HepG2 (cell line): ENCODE results near the gene NPIPB4. TPM values are rescaled to one million over a fixed set of nuclear protein-coding genes. Genes with fewer than 3 reads are reported as not detected.
A peak's percentile ranks its signal among the peaks of the same experiment; 100 is the strongest.
"Not testable (repeated sequence)": the region's sequence is repeated elsewhere in the genome, so short reads cannot be mapped to it uniquely, and the experiment has no call there.

Source experiments
- ATAC-seq: fragments of 200-7000 bp; cut with Tn5 transposase; 3 replicates; pipeline ENCODE4 v1.9.1; 2020; ENCODE audit warnings: mild to moderate bottlenecking, moderate library complexity
- BruUV-seq: library from RNA; stranded (reverse); fragments of 400-500 nt; replicated peaks from 2 replicates; lab custom pipeline; 2021; lab: Mats Ljungman, UMichigan
- CTCF ChIA-PET: fragments of 300-600 bp; formaldehyde crosslinking; extraction: SDS; loops from one replicate; lab custom pipeline; 2021; ENCODE audit warnings: low total read pairs, inconsistent platforms, low intra/inter-chr PET ratio; lab: Yijun Ruan, JAX
- POLR2A ChIA-PET: fragments of 350-600 bp; sonication (Branson Sonifier 250); formaldehyde crosslinking; loops from one replicate; lab custom pipeline; 2020; ENCODE audit warnings: antibody characterized with exemption, inconsistent platforms; lab: Yijun Ruan, JAX
- DNase-seq: peaks from one replicate; pipeline ENCODE4 v3.0.0-alpha.2; 2015; ENCODE audit warnings: low spot score
- FAIRE-seq: peaks from 3 replicates; lab custom pipeline; 2011; peaks lifted over from hg19 to GRCh38; lab: Jason Lieb, UNC
- H2AFZ ChIP-seq: one replicate; pipeline ENCODE4 v1.6.1; 2011; ENCODE audit warnings: low read length, inconsistent platforms
- H3K27ac ChIP-seq: fragments of 300-600 bp; 3 replicates; pipeline ENCODE4 v1.8.0; 2011; ENCODE audit warnings: mixed run types, mild to moderate bottlenecking, mixed read lengths, low read length, inconsistent platforms; ENCODE audit not compliant: insufficient read depth; ENCODE audit errors: extremely low read length
- H3K27me3 ChIP-seq, 2 experiments: fragments of 200-600 bp in 1 of 2; 2 replicates in 1 of 2; 3 replicates in 1 of 2; pipeline versions ENCODE4 v1.6.0 to v1.8.0; 2011; ENCODE audit warnings: low read length in 2 of 2, mild to moderate bottlenecking in 2 of 2, moderate library complexity in 2 of 2, inconsistent platforms in 1 of 2; ENCODE audit not compliant: insufficient read depth in 2 of 2, control insufficient read depth in 1 of 2
- H3K36me3 ChIP-seq, 2 experiments: fragments of 200-600 bp in 1 of 2; replicated peaks in 1 of 2; 2 replicates in 1 of 2; 3 replicates in 1 of 2; pipeline versions ENCODE4 v1.5.1 to v1.8.0; 2011; ENCODE audit warnings: low read length in 2 of 2, inconsistent platforms in 1 of 2; ENCODE audit not compliant: insufficient read depth in 2 of 2, control insufficient read depth in 1 of 2
- H3K4me1 ChIP-seq: 2 replicates; pipeline ENCODE4 v1.5.1; 2012; ENCODE audit warnings: low read length, inconsistent platforms; ENCODE audit not compliant: insufficient read depth
- H3K4me2 ChIP-seq: 2 replicates; pipeline ENCODE4 v1.6.0; 2011; ENCODE audit warnings: low read depth, low read length, inconsistent platforms
- H3K4me3 ChIP-seq, 3 experiments: fragments of 200-600 bp in 1 of 3; sonication (generic), shearing (Covaris generic) in 1 of 3; replicated peaks in 1 of 3; 2 replicates each; pipeline ENCODE4 v1.5.1; 2011 to 2016; ENCODE audit warnings: low read length in 3 of 3, inconsistent platforms in 2 of 3, low read depth in 2 of 3, mild to moderate bottlenecking in 2 of 3, control low read depth in 1 of 3, mixed read lengths in 1 of 3; ENCODE audit not compliant: insufficient read depth in 1 of 3
- H3K79me2 ChIP-seq: one replicate; pipeline ENCODE4 v1.6.1; 2011; ENCODE audit warnings: low read length, inconsistent platforms; ENCODE audit not compliant: insufficient read depth
- H3K9ac ChIP-seq: 2 replicates; pipeline ENCODE4 v1.6.0; 2011; ENCODE audit warnings: mild to moderate bottlenecking, low read depth, low read length, inconsistent platforms; ENCODE audit not compliant: insufficient read depth
- H3K9me3 ChIP-seq: 2 replicates; pipeline ENCODE4 v1.5.1; 2012; ENCODE audit warnings: mild to moderate bottlenecking, low read length
- H4K20me1 ChIP-seq: 2 replicates; pipeline ENCODE4 v1.6.0; 2011; ENCODE audit warnings: inconsistent platforms, mild to moderate bottlenecking, low read length, moderate library complexity; ENCODE audit not compliant: insufficient read depth
- ATF7 ChIP-seq, 2 experiments: fragments of 450-650 bp in 1 of 2; sonication (generic) in 1 of 2; formaldehyde crosslinking in 1 of 2; IDR thresholded peaks; 2 replicates each; pipeline versions ENCODE4 v1.4.0 to v1.6.1; 2016 to 2020; ENCODE audit warnings: antibody characterized with exemption in 1 of 2, mild to moderate bottlenecking in 1 of 2, missing genetic modification reagents in 1 of 2
- CEBPB ChIP-seq: IDR thresholded peaks from 2 replicates; pipeline ENCODE4 v1.6.1; 2011; ENCODE audit warnings: low read depth, low read length, improper control_type of control experiment, borderline replicate concordance
- CEBPG ChIP-seq: IDR thresholded peaks from 2 replicates; pipeline ENCODE4 v1.6.1; 2016
- CTCF ChIP-seq: sonication (generic); formaldehyde crosslinking; IDR thresholded peaks from 2 replicates; pipeline ENCODE4 v1.5.0; 2020; ENCODE audit warnings: mild to moderate bottlenecking, missing genetic modification reagents, moderate library complexity
- STAG1 ChIP-seq: sonication (generic); formaldehyde crosslinking; IDR thresholded peaks from 2 replicates; pipeline ENCODE4 v1.4.0; 2020; ENCODE audit warnings: missing genetic modification reagents
- whole genome bisulfite sequencing: methylation state at CpG from one replicate; pipeline ENCODE4 v1.1.6; 2017; ENCODE audit warnings: low lambda C conversion rate; 5-methylcytosine and 5-hydroxymethylcytosine counted together
- in situ Hi-C: cut with HindIII; loops from 2 replicates; pipeline ENCODE4 v1.10.0; 2017; ENCODE audit warnings: low pct_unique_long_range_greater_than_20kb; ENCODE audit not compliant: extremely low pct_ligation_motif_present
- intact Hi-C: fragments of 100-400 bp; cut with micrococcal nuclease; formaldehyde crosslinking; loops from one replicate; pipeline ENCODE4 v1.10.0; 2022; ENCODE audit not compliant: unreplicated experiment
- polyA plus RNA-seq, 8 experiments: library from polyadenylated mRNA; depleted of rRNA in 3 of 8; stranded (reverse) in 7 of 8; unstranded in 1 of 8; fragments of >200 nt; fragmentation: Illumina TruSeq in 4 of 8; extraction: Trizol in 4 of 8; gene quantifications; 2 replicates each; pipeline versions ENCODE4 v1.2.1 to v1.2.3, GENCODE V29; 2011 to 2016; ENCODE audit warnings: low read depth in 4 of 8, missing spikeins in 1 of 8, mixed read lengths in 1 of 8; ENCODE audit not compliant: insufficient read depth in 1 of 8
- total RNA-seq, 5 experiments: library from RNA; depleted of rRNA; stranded (reverse); fragments of >200 nt; fragmentation: Illumina TruSeq; extraction: Trizol; gene quantifications; 2 replicates each; pipeline ENCODE4 v1.2.3, GENCODE V29; 2016; ENCODE audit warnings: low read depth in 1 of 5

The NPIPB4 gene
- total and polyA plus RNA-seq, 2 of the 13 experiments (the other 11 are each of a cell fraction or from before 2014, with no cell fraction given), result 33.9 to 41.0 TPM

GRCh38 chr16:21817012-21817411 is 40.5 kb downstream of the NPIPB4 start:
- in situ Hi-C loops, result loop anchor here (25.0 kb wide), 1 partner anchor 270 kb away; the partner anchor contains the start of gene VWA3A
- CTCF ChIA-PET, result not testable (repeated sequence)

DNA sequence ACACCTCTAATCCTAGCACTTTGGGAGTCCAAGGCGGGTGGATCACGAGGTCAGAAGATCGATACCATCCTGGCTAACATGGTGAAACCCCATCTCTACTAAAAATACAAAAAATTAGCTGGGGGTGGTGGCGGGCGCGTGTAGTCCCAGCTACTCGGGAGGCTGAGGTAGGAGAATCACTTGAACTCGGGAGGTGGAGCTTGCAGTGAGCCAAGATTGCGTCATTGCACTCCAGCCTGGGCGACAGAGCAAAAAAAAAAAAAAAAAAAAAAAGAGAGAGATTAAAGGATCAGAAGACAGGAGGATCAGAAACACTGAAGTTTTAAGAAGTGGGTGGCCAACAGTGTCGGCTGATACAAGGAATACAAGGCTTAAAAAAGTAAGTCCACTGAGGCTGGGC is 41.9 kb downstream of the NPIPB4 start:
- H3K79me2 ChIP-seq; H3K27ac ChIP-seq; H3K9me3 ChIP-seq; H3K36me3 ChIP-seq; POLR2A ChIA-PET; BruUV-seq; FAIRE-seq; H4K20me1 ChIP-seq; H3K9ac ChIP-seq; CTCF ChIA-PET; ATAC-seq; H2AFZ ChIP-seq; H3K4me3 ChIP-seq; DNase-seq; H3K4me2 ChIP-seq; intact Hi-C loops; H3K4me1 ChIP-seq; H3K27me3 ChIP-seq; TF ChIP-seq ATF7 (CRISPR knock-in tag; IDR thresholded peaks at IDR 0.05): not testable (repeated sequence)
- TF ChIP-seq CEBPG (CRISPR knock-in tag), result peak; percentile 49
- peak; percentile 30; the same call in 1 of the 2 replicates for TF ChIP-seq CEBPB
- peak; percentile 63 for TF ChIP-seq ATF7 (IDR thresholded peaks at IDR 0.05)
- in situ Hi-C loops, result loop anchor here (25.0 kb wide), 1 partner anchor 272 kb away; the partner anchor contains the start of gene VWA3A
- whole genome bisulfite sequencing, result 36% methylated on average over 11 of the region's 11 CpGs

More at GRCh38 chr16:21817012-21817411, 40.5 kb downstream of the NPIPB4 start:
- POLR2A ChIA-PET, H3K9ac ChIP-seq, H2AFZ ChIP-seq, intact Hi-C loops, H3K4me1 ChIP-seq, H4K20me1 ChIP-seq, DNase-seq, BruUV-seq, H3K9me3 ChIP-seq, H3K4me3 ChIP-seq, H3K4me2 ChIP-seq, H3K36me3 ChIP-seq, H3K27me3 ChIP-seq: not testable (repeated sequence)
- ATAC-seq, result peak; percentile 92
- TF ChIP-seq STAG1 (peak; percentile 52), CTCF (CRISPR knock-in tag) (peak; percentile 32; the same call in 1 of the 2 replicates)
- TF ChIP-seq, all 625 proteins: peak for 2; not testable (repeated sequence) for 623
- not testable (repeated sequence) for H3K79me2 ChIP-seq, H3K27ac ChIP-seq, FAIRE-seq

DNA sequence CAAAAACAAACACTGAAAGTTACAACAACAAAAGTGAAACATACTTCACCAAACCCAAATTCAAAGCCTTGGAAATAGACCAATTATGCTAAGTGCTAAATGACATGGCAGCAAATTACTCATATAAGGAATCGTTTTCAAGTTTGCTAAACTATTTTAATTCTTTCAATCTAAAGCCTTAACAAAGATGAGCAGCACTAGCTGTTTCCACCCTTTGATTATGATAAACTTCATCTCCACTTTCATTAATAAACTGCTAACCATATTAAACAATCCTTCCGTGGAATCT is 55.2 kb downstream of the NPIPB4 start:
- H3K27ac ChIP-seq, H3K79me2 ChIP-seq, H2AFZ ChIP-seq, H3K36me3 ChIP-seq, intact Hi-C loops, BruUV-seq, DNase-seq, H3K27me3 ChIP-seq, H4K20me1 ChIP-seq, FAIRE-seq, H3K4me1 ChIP-seq, H3K4me3 ChIP-seq, POLR2A ChIA-PET, H3K9me3 ChIP-seq, ATAC-seq, H3K9ac ChIP-seq: not testable (repeated sequence)
- CTCF ChIA-PET, result interaction anchor here (1.5 kb wide), 1 partner anchor 146 kb away, joined by 6 read pairs; no protein-coding TSS in a partner anchor
- 0 out of 2 replicates have a peak overlapping the region, but pooled peaks have one; percentile 7 for H3K4me2 ChIP-seq
- in situ Hi-C loops, result loop anchor here (25.0 kb wide), 1 partner anchor 285 kb away; the partner anchor contains the start of gene VWA3A
- 8% methylated on average over 2 of the region's 2 CpGs for WGBS
